ENCODE data around the gene MOCS1. TPM values are rescaled to one million over a fixed set of nuclear protein-coding genes. Genes with fewer than 3 reads are reported as not detected.
A peak's percentile ranks its signal among the peaks of the same experiment; 100 is the strongest.

Gene MOCS1
- polyA plus RNA-seq, 3 donors: 0.05 to 0.26 (median 0.12) TPM

DNA sequence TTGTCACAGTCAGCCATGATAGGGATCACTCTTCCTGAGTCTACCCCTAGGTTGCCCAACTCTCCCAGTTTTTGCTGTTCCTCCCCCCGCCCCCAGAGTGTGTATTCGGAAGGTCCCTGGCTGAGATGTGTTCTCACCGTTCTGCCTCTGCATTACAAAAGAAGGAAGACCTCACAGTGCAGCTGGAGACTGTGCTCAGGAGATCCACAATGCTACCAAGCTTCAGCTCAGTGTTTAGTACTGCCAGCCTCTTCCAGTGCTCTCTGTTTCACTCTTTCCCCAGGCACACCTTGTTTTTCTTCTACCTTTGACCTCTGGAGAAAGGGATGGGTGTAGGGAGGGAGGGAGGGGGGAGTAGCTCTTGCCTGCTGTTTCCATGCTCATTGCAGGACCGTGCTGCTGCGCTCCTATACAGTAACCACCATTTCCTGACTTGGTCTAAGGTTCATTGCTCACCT lies 13.4 kb upstream of the MOCS1 start:
- no peaks in the 10 kb centered on the region for H3K4me1 ChIP-seq (ENCODE audit: control insufficient read depth in 1 of 2, insufficient read depth in 2 of 2, low read length in 2 of 2)
- TF ChIP-seq, protein P1, sequence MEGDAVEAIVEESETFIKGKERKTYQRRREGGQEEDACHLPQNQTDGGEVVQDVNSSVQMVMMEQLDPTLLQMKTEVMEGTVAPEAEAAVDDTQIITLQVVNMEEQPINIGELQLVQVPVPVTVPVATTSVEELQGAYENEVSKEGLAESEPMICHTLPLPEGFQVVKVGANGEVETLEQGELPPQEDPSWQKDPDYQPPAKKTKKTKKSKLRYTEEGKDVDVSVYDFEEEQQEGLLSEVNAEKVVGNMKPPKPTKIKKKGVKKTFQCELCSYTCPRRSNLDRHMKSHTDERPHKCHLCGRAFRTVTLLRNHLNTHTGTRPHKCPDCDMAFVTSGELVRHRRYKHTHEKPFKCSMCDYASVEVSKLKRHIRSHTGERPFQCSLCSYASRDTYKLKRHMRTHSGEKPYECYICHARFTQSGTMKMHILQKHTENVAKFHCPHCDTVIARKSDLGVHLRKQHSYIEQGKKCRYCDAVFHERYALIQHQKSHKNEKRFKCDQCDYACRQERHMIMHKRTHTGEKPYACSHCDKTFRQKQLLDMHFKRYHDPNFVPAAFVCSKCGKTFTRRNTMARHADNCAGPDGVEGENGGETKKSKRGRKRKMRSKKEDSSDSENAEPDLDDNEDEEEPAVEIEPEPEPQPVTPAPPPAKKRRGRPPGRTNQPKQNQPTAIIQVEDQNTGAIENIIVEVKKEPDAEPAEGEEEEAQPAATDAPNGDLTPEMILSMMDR (IDR thresholded peaks at IDR 0.05): no peak
- Mint-ChIP-seq H3K36me3 (no peaks in the 10 kb centered on the region), H3K4me1 (no peaks in the 10 kb centered on the region), H3K27ac (peak overlapping the region in 1 of 7 donors; percentile 5), H3K9me3 (peaks cover 0 to 2% (median 0%) of the 10 kb centered on the region in 7 donors), H3K27me3 (ENCODE audit: low read depth in 3 of 3) (peaks cover 0 to 2% (median 1%) of the 10 kb centered on the region in 3 donors), H3K4me3 (no peak overlapping the region)
- no peaks in the 10 kb centered on the region for H3K36me3 ChIP-seq (replicated peaks in 1 of 2; ENCODE audit: control insufficient read depth in 1 of 2, insufficient read depth in 2 of 2, low read length in 2 of 2)
- no peak overlapping the region for H2AFZ ChIP-seq (ENCODE audit: insufficient read depth, low read depth, low read length, poor library complexity, severe bottlenecking)
- intact Hi-C loops (cut with micrococcal nuclease): no loop called here
- DNase-seq: no peak
- 76% methylated on average over 3 of the region's 5 CpGs for WGBS (ENCODE audit: insufficient coverage)
- no peak overlapping the region for H3K4me2 ChIP-seq (replicated peaks; ENCODE audit: extremely low read depth, low read length, poor library complexity, severe bottlenecking)
- no peaks in the 10 kb centered on the region for H3K27me3 ChIP-seq (ENCODE audit: control insufficient read depth in 2 of 2, insufficient read depth in 2 of 2, low read length in 2 of 2)
- no peaks in the 10 kb centered on the region for H3K79me2 ChIP-seq (ENCODE audit: insufficient read depth, low read length)
- no peaks in the 10 kb centered on the region for H4K20me1 ChIP-seq (ENCODE audit: insufficient read depth, low read length)
- no peak overlapping the region for H3K4me3 ChIP-seq (replicated peaks in 1 of 3; ENCODE audit: low read depth in 2 of 3, low read length in 3 of 3)
- H3K27ac ChIP-seq (ENCODE audit: low read depth in 1 of 2, low read length in 2 of 2): no peak overlapping the region
- no peaks in the 10 kb centered on the region for H3K9me3 ChIP-seq (replicated peaks in 1 of 2; ENCODE audit: control insufficient read depth in 1 of 2, insufficient read depth in 1 of 2, low read length in 2 of 2)
- no peak overlapping the region for H3K9ac ChIP-seq (ENCODE audit: insufficient read depth, low read length, poor library complexity, severe bottlenecking)

DNA sequence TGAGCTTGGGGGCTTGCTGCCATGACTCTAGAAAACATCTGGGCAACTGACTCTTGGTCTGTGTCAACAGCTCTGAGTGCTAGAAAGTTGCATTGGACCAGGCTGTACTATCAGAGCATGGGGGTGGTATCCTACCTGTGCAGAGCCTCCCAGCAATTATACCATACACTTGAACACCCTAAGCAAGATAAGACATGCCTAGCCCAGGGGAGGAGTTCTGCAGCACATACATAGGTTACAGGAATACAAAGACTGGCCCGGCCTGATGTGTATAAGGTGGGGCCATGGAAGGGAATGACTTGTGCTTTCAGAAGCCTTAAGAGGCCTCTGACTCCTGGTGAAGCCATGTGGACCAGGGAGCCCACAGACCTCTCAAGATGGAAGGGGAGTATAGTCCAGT lies 11.4 kb upstream of the MOCS1 start:
- no peak overlapping the region for H3K27ac Mint-ChIP-seq
- Histone ChIP-seq H4K20me1 (ENCODE audit: insufficient read depth, low read length) (no peaks in the 10 kb centered on the region), H3K9ac (ENCODE audit: insufficient read depth, low read length, poor library complexity, severe bottlenecking) (no peak overlapping the region), H3K9me3 (replicated peaks in 1 of 2; ENCODE audit: control insufficient read depth in 1 of 2, insufficient read depth in 1 of 2, low read length in 2 of 2) (no peaks in the 10 kb centered on the region), H3K4me1 (ENCODE audit: control insufficient read depth in 1 of 2, insufficient read depth in 2 of 2, low read length in 2 of 2) (no peaks in the 10 kb centered on the region), H3K4me3 (replicated peaks in 1 of 3; ENCODE audit: low read depth in 2 of 3, low read length in 3 of 3) (no peak overlapping the region), H3K4me2 (replicated peaks; ENCODE audit: extremely low read depth, low read length, poor library complexity, severe bottlenecking) (no peak overlapping the region), H2AFZ (ENCODE audit: insufficient read depth, low read depth, low read length, poor library complexity, severe bottlenecking) (no peak overlapping the region), H3K27me3 (ENCODE audit: control insufficient read depth in 2 of 2, insufficient read depth in 2 of 2, low read length in 2 of 2) (no peaks in the 10 kb centered on the region), H3K79me2 (ENCODE audit: insufficient read depth, low read length) (no peaks in the 10 kb centered on the region), H3K27ac (ENCODE audit: low read depth in 1 of 2, low read length in 2 of 2) (no peak overlapping the region), H3K36me3 (replicated peaks in 1 of 2; ENCODE audit: control insufficient read depth in 1 of 2, insufficient read depth in 2 of 2, low read length in 2 of 2) (no peaks in the 10 kb centered on the region)
- 75% methylated on average over 1 of the region's 1 CpG for WGBS (ENCODE audit: insufficient coverage)
- peaks cover 2 to 11% (median 5%) of the 10 kb centered on the region in 3 donors for H3K27me3 Mint-ChIP-seq (ENCODE audit: low read depth in 3 of 3)
- H3K9me3 Mint-ChIP-seq: peaks cover 0 to 2% (median 0%) of the 10 kb centered on the region in 7 donors
- no peak for DNase-seq
- no peaks in the 10 kb centered on the region for H3K36me3 Mint-ChIP-seq
- TF ChIP-seq, protein P1 (IDR thresholded peaks at IDR 0.05): no peak
- H3K4me3 Mint-ChIP-seq: no peak overlapping the region
- no peaks in the 10 kb centered on the region for H3K4me1 Mint-ChIP-seq
- intact Hi-C loops (cut with micrococcal nuclease): no loop called here
